GM12864 (cell line): ENCODE data around the gene PEAK3.

Experiments used
- DNase-seq: peaks from one replicate; pipeline ENCODE4 v3.0.0-alpha.2; 2011; ENCODE audit warnings: low read depth
- H3K4me3 ChIP-seq: 2 replicates; pipeline ENCODE4 v1.5.1; 2011; ENCODE audit warnings: mild to moderate bottlenecking, low read depth, low read length, control low read depth
- TF ChIP-seq, protein P1 (sequence below): IDR thresholded peaks from 2 replicates; pipeline ENCODE4 v1.5.1; 2011; ENCODE audit warnings: low read depth, mild to moderate bottlenecking, moderate library complexity, low read length, control low read depth, inconsistent platforms; ENCODE audit errors: missing control alignments

Gene PEAK3

DNA sequence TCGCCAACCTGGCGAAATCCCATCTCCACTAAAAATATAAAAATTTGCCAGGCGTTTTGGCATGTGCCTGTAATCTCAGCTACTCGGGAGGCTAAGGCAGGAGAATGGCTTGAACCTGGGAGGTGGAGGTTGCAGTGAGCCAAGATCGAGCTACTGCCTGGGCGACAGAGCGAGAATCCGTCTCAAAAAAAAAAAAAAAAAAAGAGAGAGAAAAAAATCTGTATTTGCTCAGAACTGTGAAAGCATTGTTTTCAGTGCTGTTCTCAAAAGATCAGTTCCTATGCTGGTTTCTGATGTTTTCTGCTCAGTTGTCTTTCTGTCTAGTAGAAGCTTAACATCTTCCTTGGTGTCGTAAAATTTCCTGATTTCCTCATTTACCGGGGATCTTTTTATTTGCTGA is 42.8 kb downstream of the PEAK3 start:
- peak overlapping the region; percentile 85 for H3K4me3 ChIP-seq
- no peak for DNase-seq
- TF ChIP-seq, protein P1, sequence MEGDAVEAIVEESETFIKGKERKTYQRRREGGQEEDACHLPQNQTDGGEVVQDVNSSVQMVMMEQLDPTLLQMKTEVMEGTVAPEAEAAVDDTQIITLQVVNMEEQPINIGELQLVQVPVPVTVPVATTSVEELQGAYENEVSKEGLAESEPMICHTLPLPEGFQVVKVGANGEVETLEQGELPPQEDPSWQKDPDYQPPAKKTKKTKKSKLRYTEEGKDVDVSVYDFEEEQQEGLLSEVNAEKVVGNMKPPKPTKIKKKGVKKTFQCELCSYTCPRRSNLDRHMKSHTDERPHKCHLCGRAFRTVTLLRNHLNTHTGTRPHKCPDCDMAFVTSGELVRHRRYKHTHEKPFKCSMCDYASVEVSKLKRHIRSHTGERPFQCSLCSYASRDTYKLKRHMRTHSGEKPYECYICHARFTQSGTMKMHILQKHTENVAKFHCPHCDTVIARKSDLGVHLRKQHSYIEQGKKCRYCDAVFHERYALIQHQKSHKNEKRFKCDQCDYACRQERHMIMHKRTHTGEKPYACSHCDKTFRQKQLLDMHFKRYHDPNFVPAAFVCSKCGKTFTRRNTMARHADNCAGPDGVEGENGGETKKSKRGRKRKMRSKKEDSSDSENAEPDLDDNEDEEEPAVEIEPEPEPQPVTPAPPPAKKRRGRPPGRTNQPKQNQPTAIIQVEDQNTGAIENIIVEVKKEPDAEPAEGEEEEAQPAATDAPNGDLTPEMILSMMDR = no peak

DNA sequence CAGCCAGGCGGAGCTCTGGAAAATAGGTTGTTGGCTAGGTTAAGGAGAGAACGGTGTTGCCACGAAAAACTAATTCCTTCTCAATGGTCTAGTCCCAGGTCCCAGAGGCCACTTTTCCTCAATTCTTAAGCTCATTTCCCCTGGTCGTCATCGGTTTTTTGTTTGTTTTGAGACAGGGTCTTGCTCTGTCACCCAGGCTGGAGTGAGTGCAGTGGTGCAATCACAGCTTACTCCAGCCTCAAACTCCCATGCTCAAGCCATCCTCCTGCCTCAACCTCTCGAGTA is 44.2 kb downstream of the PEAK3 start:
- DNase-seq = no peak
- TF ChIP-seq, protein P1 = no peak
- H3K4me3 ChIP-seq = peak overlapping the region; percentile 85

DNA sequence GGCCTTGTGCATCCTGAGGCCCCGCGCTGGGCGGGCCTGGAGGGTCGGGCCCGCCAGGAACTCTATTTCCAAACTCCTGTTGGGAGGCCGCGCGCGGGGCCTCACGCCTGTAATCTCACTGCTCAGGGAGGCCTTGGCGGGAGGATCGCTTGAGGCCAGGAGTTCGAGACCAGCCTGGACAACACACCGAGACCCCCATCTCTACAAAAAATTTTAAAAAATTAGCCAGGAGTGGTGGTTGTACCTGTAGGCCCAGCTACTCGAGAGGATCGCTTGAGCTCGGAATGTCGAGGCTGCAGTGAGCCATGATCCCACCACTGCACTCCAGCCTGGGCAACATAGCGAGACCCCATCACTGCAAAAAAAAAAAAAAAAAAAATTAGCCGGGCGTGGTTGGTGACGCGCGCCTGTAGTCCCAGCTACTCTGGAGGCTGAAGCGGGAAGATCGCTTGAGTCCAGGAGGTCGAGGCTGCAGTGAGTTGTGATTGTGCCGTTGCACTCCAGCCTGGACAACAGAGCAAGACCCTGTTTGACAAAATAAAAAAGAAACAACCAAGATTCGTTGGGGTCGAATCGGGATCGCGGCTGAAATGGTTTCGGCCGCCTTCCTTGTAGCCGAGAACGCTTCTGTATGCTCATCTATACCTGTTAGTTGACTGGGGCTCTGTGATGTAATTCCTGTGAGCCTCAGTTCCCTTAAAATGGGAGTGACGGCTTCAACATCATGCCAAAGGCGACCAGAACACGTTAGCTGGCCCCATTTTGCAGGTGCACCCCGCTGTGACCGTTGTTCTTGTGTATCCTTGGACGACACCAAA is 44.7 kb downstream of the PEAK3 start:
- H3K4me3 ChIP-seq = peak overlapping the region; percentile 85
- TF ChIP-seq, protein P1 = no peak

DNA sequence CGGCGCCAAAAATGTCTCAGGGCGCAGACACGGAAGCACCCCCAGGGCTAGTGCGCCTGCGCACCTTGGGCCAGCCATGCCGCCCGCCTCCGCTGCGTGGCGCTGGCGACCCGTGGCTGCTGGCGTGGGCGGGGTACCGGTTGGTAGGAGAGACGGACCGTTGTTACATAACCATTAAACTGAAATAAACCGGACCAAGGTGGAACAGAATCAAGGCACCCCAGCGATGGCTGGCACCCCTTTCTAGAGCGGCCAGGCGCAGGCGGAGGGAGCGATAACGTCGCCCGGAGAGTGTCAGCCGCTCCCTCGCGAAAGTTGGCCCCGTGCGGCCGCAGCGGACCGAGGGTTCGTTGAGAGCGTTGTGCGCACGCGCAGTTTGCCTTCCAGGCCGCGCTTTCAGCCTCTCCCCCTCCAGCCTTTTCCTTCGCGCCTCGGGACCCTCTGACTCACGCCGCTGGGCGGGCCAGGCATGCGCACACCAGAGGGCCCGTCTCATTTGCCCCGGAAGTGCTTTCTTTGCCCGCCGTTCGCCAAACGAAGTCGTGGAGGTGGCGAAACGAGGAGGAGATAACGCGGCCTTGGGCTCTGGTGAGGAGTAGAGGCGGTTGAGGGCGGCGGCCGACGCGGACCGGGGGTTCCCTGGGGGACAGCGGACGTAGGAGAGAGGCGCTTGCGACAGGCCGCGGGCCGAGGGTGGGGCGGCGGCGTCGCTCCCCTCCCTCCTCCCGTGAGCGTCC is 45.5 kb downstream of the PEAK3 start, which contains the start of the genes PLEKHJ1 and SF3A2:
TSS of gene PLEKHJ1 (minus strand) at position 16 of the 737 bp plus-strand sequence. CDS start 81 bp downstream, outside the sequence.
TSS of gene SF3A2 (plus strand) at position 511 of the 737 bp plus-strand sequence. CDS start 6,595 bp downstream, outside the sequence.
- TF ChIP-seq, protein P1 = peak; percentile 97
- H3K4me3 ChIP-seq = peak within 1 kb of the TSS; percentile 85
- peak; percentile 91 for DNase-seq

More for the DNA sequence above, 44.7 kb downstream of the PEAK3 start:
- no peak for DNase-seq

DNA sequence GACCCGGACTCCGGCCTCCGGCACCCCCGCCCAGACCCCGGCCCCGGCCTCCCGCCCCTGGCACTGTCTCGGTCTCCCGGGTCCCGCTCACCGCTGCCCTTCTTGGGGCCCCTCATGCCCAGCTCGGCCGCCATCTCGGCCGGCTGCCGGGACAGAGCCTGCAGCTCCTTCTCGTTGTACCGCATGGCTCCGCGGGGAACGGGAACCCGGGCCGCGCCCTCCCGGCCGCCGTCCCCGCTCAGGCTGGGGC is 46.0 kb downstream of the PEAK3 start:
- TF ChIP-seq, protein P1 = no peak
- peak overlapping the region; percentile 85 for H3K4me3 ChIP-seq
- DNase-seq = no peak

DNA sequence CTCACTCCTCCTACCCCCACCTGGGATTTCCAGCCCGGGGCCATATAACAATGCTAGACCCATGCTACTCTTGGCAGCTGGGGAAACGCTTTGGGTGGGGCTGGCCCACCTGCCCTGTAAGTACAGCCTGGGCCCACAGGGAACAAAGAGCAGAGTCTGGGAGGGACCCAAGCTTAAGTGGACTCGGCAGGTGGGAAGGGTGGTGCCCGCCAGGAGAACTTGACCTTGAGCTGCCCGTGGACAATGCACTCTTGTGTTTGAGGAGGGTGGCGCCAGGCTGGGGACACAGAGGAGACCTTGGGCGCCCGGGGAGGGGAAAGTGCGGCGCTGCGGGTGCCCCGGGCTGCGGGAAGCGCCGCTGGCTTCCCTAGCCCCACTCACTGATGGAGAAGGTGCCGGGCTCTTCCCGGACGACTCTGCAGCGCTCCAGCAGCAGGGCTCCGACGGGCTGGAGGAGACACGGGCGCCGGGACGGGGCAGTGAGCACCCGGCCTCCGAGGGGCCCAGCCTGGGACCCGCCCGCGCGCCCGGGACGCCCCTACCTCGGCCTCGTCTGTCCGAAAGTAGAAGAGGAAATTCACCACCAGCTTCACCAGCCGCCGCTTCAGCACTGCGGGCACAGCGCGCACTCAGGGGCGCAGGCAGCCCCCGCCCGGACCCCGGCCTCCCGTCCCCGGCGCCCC is 46.5 kb downstream of the PEAK3 start:
- no peak for DNase-seq
- TF ChIP-seq, protein P1 = no peak
- peak overlapping the region; percentile 85 for H3K4me3 ChIP-seq
